ENCODE data around the gene ASB14. TPM values are rescaled to one million over a fixed set of nuclear protein-coding genes. Genes with fewer than 3 reads are reported as not detected.

The ASB14 gene
- total RNA-seq, 2 experiments from 2014 or later = not detected

GRCh38 chr3:57261119-57261518 lies 31.4 kb downstream of the ASB14 start:
- no peak for TF ChIP-seq CTCF (IDR thresholded peaks at IDR 0.05)
- Mint-ChIP-seq H3K9me3 (peaks cover 6% of the 10 kb centered on the region), H3K4me1 (ENCODE audit: low read depth) (no peaks in the 10 kb centered on the region), H3K36me3 (ENCODE audit: low read depth) (peaks cover 54% of the 10 kb centered on the region), H3K4me3 (no peak overlapping the region), H3K27ac (no peak overlapping the region), H3K27me3 (no peaks in the 10 kb centered on the region)
- POLR2A ChIA-PET = no interaction called here
- CTCF ChIA-PET = no interaction called here
- intact Hi-C loops (cut with micrococcal nuclease) = no loop called here
- no peak for ATAC-seq
- no peak for DNase-seq

- no peak overlapping the region for H3K27ac Mint-ChIP-seq
- no peaks in the 10 kb centered on the region for H3K4me1 Mint-ChIP-seq (ENCODE audit: low read depth)
- peaks cover 29% of the 10 kb centered on the region for H3K36me3 Mint-ChIP-seq (ENCODE audit: low read depth)
- no peak for DNase-seq
- intact Hi-C loops (cut with micrococcal nuclease) = no loop called here
- no peak for ATAC-seq
- no peaks in the 10 kb centered on the region for H3K27me3 Mint-ChIP-seq
- TF ChIP-seq CTCF (IDR thresholded peaks at IDR 0.05) = no peak
- ChIA-PET POLR2A (no interaction called here), CTCF (no interaction called here)
- H3K9me3 Mint-ChIP-seq = peaks cover 2% of the 10 kb centered on the region
- no peak overlapping the region for H3K4me3 Mint-ChIP-seq
Measured at GRCh38 chr3:57257678-57258077, 34.8 kb downstream of the ASB14 start.

- ChIA-PET POLR2A (no interaction called here), CTCF (no interaction called here)
- Mint-ChIP-seq H3K27me3 (no peaks in the 10 kb centered on the region), H3K9me3 (no peaks in the 10 kb centered on the region), H3K4me1 (ENCODE audit: low read depth) (no peaks in the 10 kb centered on the region), H3K27ac (no peak overlapping the region), H3K4me3 (no peak overlapping the region), H3K36me3 (ENCODE audit: low read depth) (peaks cover 23% of the 10 kb centered on the region)
- ATAC-seq (no peak), DNase-seq (no peak)
- intact Hi-C loops (cut with micrococcal nuclease) = no loop called here
- no peak for TF ChIP-seq CTCF (IDR thresholded peaks at IDR 0.05)
Measured at GRCh38 chr3:57256844-57257243, 35.6 kb downstream of the ASB14 start.

- Mint-ChIP-seq H3K4me3 (no peak overlapping the region), H3K27ac (no peak overlapping the region), H3K36me3 (ENCODE audit: low read depth) (peaks cover 12% of the 10 kb centered on the region), H3K27me3 (no peaks in the 10 kb centered on the region), H3K4me1 (ENCODE audit: low read depth) (no peaks in the 10 kb centered on the region), H3K9me3 (no peaks in the 10 kb centered on the region)
- no peak for TF ChIP-seq CTCF (IDR thresholded peaks at IDR 0.05)
- DNase-seq = no peak
- ChIA-PET CTCF (no interaction called here), POLR2A (no interaction called here)
- ATAC-seq = no peak
- intact Hi-C loops (cut with micrococcal nuclease) = no loop called here
Measured at GRCh38 chr3:57252404-57252803, 40.1 kb downstream of the ASB14 start.

GRCh38 chr3:57244946-57245345 lies 47.5 kb downstream of the ASB14 start:
- Mint-ChIP-seq H3K4me3 (no peak overlapping the region), H3K36me3 (ENCODE audit: low read depth) (peaks cover 20% of the 10 kb centered on the region), H3K27ac (no peak overlapping the region), H3K27me3 (no peaks in the 10 kb centered on the region), H3K9me3 (no peaks in the 10 kb centered on the region), H3K4me1 (ENCODE audit: low read depth) (no peaks in the 10 kb centered on the region)
- ChIA-PET CTCF (no interaction called here), POLR2A (interaction anchor here (0.6 kb wide), 1 partner anchor 68 kb away, joined by 3 read pairs; no protein-coding TSS in a partner anchor)
- DNase-seq (no peak), ATAC-seq (no peak)
- no peak for TF ChIP-seq CTCF (IDR thresholded peaks at IDR 0.05)
- intact Hi-C loops (cut with micrococcal nuclease) = no loop called here

Data from activated CD8-positive, alpha-beta T cell treated with anti-CD3 and anti-CD28 coated beads for 36 hours (primary cell).